Type B pancreatic cell (in vitro differentiated cells): ENCODE results near the gene USP24. TPM values are rescaled to one million over a fixed set of nuclear protein-coding genes. Genes with fewer than 3 reads are reported as not detected.

ENCODE experiments used
- DNase-seq: peaks from one replicate; pipeline ENCODE4 v3.0.0; 2021; ENCODE audit warnings: mixed read lengths; ENCODE audit not compliant: unreplicated experiment; ENCODE audit errors: extremely low spot score
- H3K27ac Mint-ChIP-seq: 2 replicates; pipeline ENCODE4 v1.8.0; 2021; ENCODE audit warnings: mild to moderate bottlenecking, mixed read lengths
- H3K27me3 Mint-ChIP-seq: 2 replicates; pipeline ENCODE4 v1.8.0; 2021; ENCODE audit warnings: mixed read lengths
- H3K36me3 Mint-ChIP-seq: 2 replicates; pipeline ENCODE4 v1.8.0; 2021; ENCODE audit warnings: mixed read lengths
- H3K4me1 Mint-ChIP-seq: one replicate; pipeline ENCODE4 v1.8.0; 2021; ENCODE audit warnings: mixed read lengths; ENCODE audit not compliant: unreplicated experiment
- H3K4me3 Mint-ChIP-seq: 2 replicates; pipeline ENCODE4 v1.8.0; 2021; ENCODE audit warnings: mild to moderate bottlenecking, mixed read lengths
- H3K9me3 Mint-ChIP-seq: 2 replicates; pipeline ENCODE4 v1.8.0; 2021; ENCODE audit warnings: mixed read lengths
- CTCF ChIP-seq: fragments of 200-600 bp; sonication (generic); conservative IDR thresholded peaks from 2 replicates; pipeline ENCODE4 v1.5.0; 2021; ENCODE audit warnings: antibody characterized with exemption, mild to moderate bottlenecking
- total RNA-seq: library from RNA; stranded (reverse); gene quantifications from 2 replicates; pipeline ENCODE4 v1.2.1, GENCODE V29; 2021; ENCODE audit warnings: low replicate concordance

USP24 gene
- total RNA-seq, 1 donor from 2014 or later = 44.5 TPM

- peaks cover 12% of the 10 kb centered on the region for H3K4me1 Mint-ChIP-seq
- peaks cover 14% of the 10 kb centered on the region for H3K9me3 Mint-ChIP-seq
- peak overlapping the region; percentile 88 for H3K27ac Mint-ChIP-seq
- H3K4me3 Mint-ChIP-seq = peak overlapping the region; percentile 32
- DNase-seq = no peak
- H3K27me3 Mint-ChIP-seq = peaks cover 11% of the 10 kb centered on the region
- H3K36me3 Mint-ChIP-seq = no peaks in the 10 kb centered on the region
- TF ChIP-seq CTCF = no peak
Observed at GRCh38 chr1:55246331-55246730, 31.2 kb upstream of the USP24 start.

- Mint-ChIP-seq H3K27ac (peak overlapping the region; percentile 88), H3K4me3 (peak overlapping the region; percentile 2), H3K36me3 (no peaks in the 10 kb centered on the region), H3K4me1 (peaks cover 12% of the 10 kb centered on the region), H3K9me3 (peaks cover 14% of the 10 kb centered on the region), H3K27me3 (peaks cover 11% of the 10 kb centered on the region)
- TF ChIP-seq CTCF = no peak
- no peak for DNase-seq
Observed at GRCh38 chr1:55245781-55246180, 30.6 kb upstream of the USP24 start.

GRCh38 chr1:55244476-55245099 is 29.4 kb upstream of the USP24 start:
- H3K4me3 Mint-ChIP-seq = no peak overlapping the region
- H3K36me3 Mint-ChIP-seq = no peaks in the 10 kb centered on the region
- H3K4me1 Mint-ChIP-seq = peaks cover 12% of the 10 kb centered on the region
- H3K9me3 Mint-ChIP-seq = peaks cover 14% of the 10 kb centered on the region
- H3K27me3 Mint-ChIP-seq = peaks cover 11% of the 10 kb centered on the region
- H3K27ac Mint-ChIP-seq = peak overlapping the region; percentile 77
- DNase-seq = no peak
- no peak for TF ChIP-seq CTCF

GRCh38 chr1:55243655-55244054 is 28.5 kb upstream of the USP24 start:
- H3K27me3 Mint-ChIP-seq = peaks cover 6% of the 10 kb centered on the region
- H3K4me1 Mint-ChIP-seq = peaks cover 8% of the 10 kb centered on the region
- H3K36me3 Mint-ChIP-seq = no peaks in the 10 kb centered on the region
- H3K9me3 Mint-ChIP-seq = peaks cover 7% of the 10 kb centered on the region
- DNase-seq = no peak
- TF ChIP-seq CTCF = no peak
- no peak overlapping the region for H3K4me3 Mint-ChIP-seq
- no peak overlapping the region for H3K27ac Mint-ChIP-seq

- TF ChIP-seq CTCF = no peak
- peaks cover 3% of the 10 kb centered on the region for H3K27me3 Mint-ChIP-seq
- no peaks in the 10 kb centered on the region for H3K9me3 Mint-ChIP-seq
- H3K36me3 Mint-ChIP-seq = no peaks in the 10 kb centered on the region
- DNase-seq = no peak
- peaks cover 4% of the 10 kb centered on the region for H3K4me1 Mint-ChIP-seq
- no peak overlapping the region for H3K4me3 Mint-ChIP-seq
- no peak overlapping the region for H3K27ac Mint-ChIP-seq
Observed at GRCh38 chr1:55239548-55239947, 24.4 kb upstream of the USP24 start.
